GM23338 (cell line): ENCODE results near the gene PXT1. TPM values are rescaled to one million over a fixed set of nuclear protein-coding genes. Genes with fewer than 3 reads are reported as not detected.

ENCODE experiments used
- ATAC-seq: fragments of 200-7000 bp; cut with Tn5 transposase; 3 replicates; pipeline ENCODE4 v1.9.1; 2020
- DNase-seq: peaks from one replicate; pipeline ENCODE4 v3.0.0-alpha.2; 2015; ENCODE audit warnings: low spot score
- H2AFZ ChIP-seq: fragments of 200-600 bp; sonication (generic); 2 replicates; pipeline ENCODE4 v1.8.0; 2016; ENCODE audit warnings: antibody characterized with exemption, mild to moderate bottlenecking, moderate library complexity
- H3F3A ChIP-seq: fragments of 200-600 bp; sonication (generic); replicated peaks from 2 replicates; pipeline ENCODE4 v1.8.0; 2017; ENCODE audit warnings: antibody characterized with exemption, mixed run types, low read depth
- H3K27ac ChIP-seq: fragments of 200-600 bp; sonication (generic); 2 replicates; pipeline ENCODE4 v1.6.1; 2016; ENCODE audit warnings: low read depth
- H3K27me3 ChIP-seq: fragments of 200-600 bp; sonication (generic); 2 replicates; pipeline ENCODE4 v1.8.0; 2016; ENCODE audit warnings: mild to moderate bottlenecking, mixed run types, moderate library complexity; ENCODE audit not compliant: insufficient read depth
- H3K36me3 ChIP-seq: fragments of 200-600 bp; sonication (generic); 2 replicates; pipeline ENCODE4 v1.8.0; 2016; ENCODE audit warnings: mild to moderate bottlenecking; ENCODE audit not compliant: insufficient read depth
- H3K4me1 ChIP-seq: fragments of 200-600 bp; sonication (generic); 2 replicates; pipeline ENCODE4 v1.8.0; 2016; ENCODE audit warnings: mild to moderate bottlenecking, moderate library complexity; ENCODE audit not compliant: insufficient read depth
- H3K4me2 ChIP-seq: fragments of 200-600 bp; sonication (generic); 2 replicates; pipeline ENCODE4 v1.7.1; 2017; ENCODE audit warnings: mixed run types
- H3K4me3 ChIP-seq: fragments of 200-600 bp; sonication (generic); 2 replicates; pipeline ENCODE4 v1.6.1; 2016; ENCODE audit warnings: mixed run types
- H3K79me2 ChIP-seq: fragments of 200-600 bp; sonication (generic); replicated peaks from 2 replicates; pipeline ENCODE4 v1.8.0; 2017; ENCODE audit warnings: mild to moderate bottlenecking; ENCODE audit not compliant: insufficient read depth
- H3K9me2 ChIP-seq: fragments of 200-600 bp; sonication (generic); 2 replicates; pipeline ENCODE4 v1.8.0; 2017; ENCODE audit not compliant: insufficient read depth
- H4K20me1 ChIP-seq: fragments of 200-600 bp; sonication (generic); replicated peaks from 2 replicates; pipeline ENCODE4 v1.8.0; 2017; ENCODE audit warnings: mild to moderate bottlenecking; ENCODE audit not compliant: insufficient read depth
- H3K27ac Mint-ChIP-seq: 2 replicates; pipeline ENCODE4 v1.8.0; 2020; ENCODE audit warnings: inconsistent platforms, mild to moderate bottlenecking, moderate library complexity, mixed read lengths
- H3K27me3 Mint-ChIP-seq: 3 replicates; pipeline ENCODE4 v1.8.0; 2022; ENCODE audit warnings: low read depth, mild to moderate bottlenecking, moderate library complexity, mixed read lengths, inconsistent platforms; ENCODE audit not compliant: insufficient read depth, poor library complexity
- H3K36me3 Mint-ChIP-seq: 3 replicates; pipeline ENCODE4 v1.8.0; 2021; ENCODE audit warnings: low read depth, mild to moderate bottlenecking, inconsistent platforms, moderate library complexity, mixed read lengths
- H3K4me1 Mint-ChIP-seq: 3 replicates; pipeline ENCODE4 v1.8.0; 2020; ENCODE audit warnings: mild to moderate bottlenecking, inconsistent platforms, mixed read lengths
- H3K4me3 Mint-ChIP-seq: 3 replicates; pipeline ENCODE4 v1.8.0; 2021; ENCODE audit warnings: moderate library complexity, mild to moderate bottlenecking, inconsistent platforms, mixed read lengths
- H3K9me3 Mint-ChIP-seq: 3 replicates; pipeline ENCODE4 v1.8.0; 2020; ENCODE audit warnings: moderate library complexity, mild to moderate bottlenecking, inconsistent platforms, mixed read lengths
- CREB1 ChIP-seq: fragments of 250-450 bp; sonication (Bioruptor Pico); IDR thresholded peaks from 2 replicates; pipeline ENCODE4 v1.5.0; 2020; ENCODE audit warnings: low read depth, mild to moderate bottlenecking, moderate library complexity
- EZH2 ChIP-seq: fragments of 200-600 bp; sonication (generic); IDR thresholded peaks from one replicate; pipeline ENCODE4 v1.8.0; 2017; ENCODE audit warnings: antibody characterized with exemption, mild to moderate bottlenecking, low read depth; ENCODE audit not compliant: unreplicated experiment
- EZH2phosphoT487 ChIP-seq: fragments of 200-600 bp; sonication (generic); IDR thresholded peaks from one replicate; pipeline ENCODE4 v1.8.1; 2018; ENCODE audit warnings: antibody characterized with exemption; ENCODE audit not compliant: unreplicated experiment
- JUNB ChIP-seq: IDR thresholded peaks from one replicate; pipeline ENCODE4 v1.6.1; 2016; ENCODE audit warnings: antibody characterized with exemption; ENCODE audit not compliant: unreplicated experiment
- NANOG ChIP-seq: IDR thresholded peaks from 2 replicates; pipeline ENCODE4 v1.6.1; 2016; ENCODE audit warnings: antibody characterized with exemption, borderline replicate concordance
- POLR2AphosphoS5 ChIP-seq: IDR thresholded peaks from 2 replicates; pipeline ENCODE4 v1.6.1; 2016; ENCODE audit warnings: antibody characterized with exemption, low read depth
- STAT1 ChIP-seq: IDR thresholded peaks from one replicate; pipeline ENCODE4 v1.6.1; 2016; ENCODE audit warnings: antibody characterized with exemption; ENCODE audit not compliant: unreplicated experiment
- ZNF114 ChIP-seq: fragments of 250-450 bp; sonication (Bioruptor Pico); IDR thresholded peaks from 2 replicates; pipeline ENCODE4 v1.5.0; 2020; ENCODE audit warnings: mild to moderate bottlenecking, moderate library complexity
- ZNF331 ChIP-seq: fragments of 250-450 bp; sonication (Bioruptor Pico); IDR thresholded peaks from 2 replicates; pipeline ENCODE4 v1.5.0; 2020; ENCODE audit warnings: low read depth, mild to moderate bottlenecking, moderate library complexity
- polyA plus RNA-seq: library from polyadenylated mRNA; unstranded; fragments of >200 nt; fragmentation: Nextera tagmentation; extraction: Ambion mirVana; gene quantifications from 2 replicates; pipeline ENCODE4 v1.2.1, GENCODE V29; 2016
- total RNA-seq: library from RNA; depleted of rRNA; stranded (reverse); fragments of >200 nt; shearing (Covaris generic); gene quantifications from 2 replicates; pipeline ENCODE4 v1.2.3, GENCODE V29; 2014
- TF ChIP-seq, protein P1 (sequence below): fragments of 250-450 bp; sonication (Bioruptor Pico); IDR thresholded peaks from 2 replicates; pipeline ENCODE4 v1.5.0; 2020; ENCODE audit warnings: mild to moderate bottlenecking, moderate library complexity
- TF ChIP-seq, protein P2 (sequence below), 2 experiments: fragments of 200-600 bp in 1 of 2; sonication (generic) in 1 of 2; conservative IDR thresholded peaks; 2 replicates each; pipeline versions ENCODE4 v1.5.1 to v1.6.1; 2016 to 2017; ENCODE audit warnings: antibody characterized with exemption in 2 of 2, low read depth in 2 of 2, mild to moderate bottlenecking in 2 of 2, moderate library complexity in 1 of 2
- TF ChIP-seq, protein P3 (sequence below): IDR thresholded peaks from 2 replicates; pipeline ENCODE4 v1.6.1; 2016; ENCODE audit warnings: antibody characterized with exemption
- TF ChIP-seq, protein P4 (sequence below): IDR thresholded peaks from one replicate; pipeline ENCODE4 v1.6.1; 2018; ENCODE audit warnings: antibody characterized with exemption; ENCODE audit not compliant: unreplicated experiment

PXT1 gene
- total and polyA plus RNA-seq, 2 experiments from 2014 or later: 0.14 TPM; not detected in 1

DNA sequence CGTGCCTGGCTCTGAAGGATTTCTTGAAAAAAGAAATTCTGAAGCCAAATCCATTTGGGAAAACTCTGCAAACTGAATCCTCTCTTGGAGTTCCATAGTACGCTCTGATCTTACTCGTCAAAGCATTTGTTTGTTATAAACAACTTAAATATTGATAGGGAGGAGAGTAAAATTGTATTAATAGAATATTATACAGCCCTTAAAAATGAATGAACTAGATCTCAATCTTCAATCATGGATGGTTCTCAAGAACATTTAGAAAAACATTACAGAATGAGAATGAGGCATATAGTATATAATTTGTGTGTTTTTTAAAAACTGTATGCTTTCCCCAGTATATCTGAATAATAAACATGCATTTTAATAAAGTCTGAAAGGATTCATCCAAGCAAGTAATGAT lies 25.0 kb upstream of the PXT1 start:
- no peak overlapping the region for H3K27ac ChIP-seq
- peaks cover 10% of the 10 kb centered on the region; the same call in 1 of the 2 replicates for H3K4me1 ChIP-seq
- H3K27me3 ChIP-seq: no peaks in the 10 kb centered on the region
- H3K36me3 Mint-ChIP-seq: peaks cover 13% of the 10 kb centered on the region; the same call in 1 of the 3 replicates
- H3K4me1 Mint-ChIP-seq: peaks cover 21% of the 10 kb centered on the region
- no peak for ATAC-seq
- H3K27ac Mint-ChIP-seq: no peak overlapping the region
- no peaks in the 10 kb centered on the region for H3F3A ChIP-seq
- H3K4me3 Mint-ChIP-seq: no peak overlapping the region
- H2AFZ ChIP-seq: no peak overlapping the region
- H3K27me3 Mint-ChIP-seq: peaks cover 2% of the 10 kb centered on the region
- H3K9me3 Mint-ChIP-seq: no peaks in the 10 kb centered on the region; the same call in 2 of the 3 replicates
- H3K36me3 ChIP-seq: no peaks in the 10 kb centered on the region
- peaks cover 4% of the 10 kb centered on the region; the same call in 1 of the 2 replicates for H4K20me1 ChIP-seq
- no peak overlapping the region for H3K4me3 ChIP-seq
- no peak for DNase-seq
- TF ChIP-seq, protein P1, sequence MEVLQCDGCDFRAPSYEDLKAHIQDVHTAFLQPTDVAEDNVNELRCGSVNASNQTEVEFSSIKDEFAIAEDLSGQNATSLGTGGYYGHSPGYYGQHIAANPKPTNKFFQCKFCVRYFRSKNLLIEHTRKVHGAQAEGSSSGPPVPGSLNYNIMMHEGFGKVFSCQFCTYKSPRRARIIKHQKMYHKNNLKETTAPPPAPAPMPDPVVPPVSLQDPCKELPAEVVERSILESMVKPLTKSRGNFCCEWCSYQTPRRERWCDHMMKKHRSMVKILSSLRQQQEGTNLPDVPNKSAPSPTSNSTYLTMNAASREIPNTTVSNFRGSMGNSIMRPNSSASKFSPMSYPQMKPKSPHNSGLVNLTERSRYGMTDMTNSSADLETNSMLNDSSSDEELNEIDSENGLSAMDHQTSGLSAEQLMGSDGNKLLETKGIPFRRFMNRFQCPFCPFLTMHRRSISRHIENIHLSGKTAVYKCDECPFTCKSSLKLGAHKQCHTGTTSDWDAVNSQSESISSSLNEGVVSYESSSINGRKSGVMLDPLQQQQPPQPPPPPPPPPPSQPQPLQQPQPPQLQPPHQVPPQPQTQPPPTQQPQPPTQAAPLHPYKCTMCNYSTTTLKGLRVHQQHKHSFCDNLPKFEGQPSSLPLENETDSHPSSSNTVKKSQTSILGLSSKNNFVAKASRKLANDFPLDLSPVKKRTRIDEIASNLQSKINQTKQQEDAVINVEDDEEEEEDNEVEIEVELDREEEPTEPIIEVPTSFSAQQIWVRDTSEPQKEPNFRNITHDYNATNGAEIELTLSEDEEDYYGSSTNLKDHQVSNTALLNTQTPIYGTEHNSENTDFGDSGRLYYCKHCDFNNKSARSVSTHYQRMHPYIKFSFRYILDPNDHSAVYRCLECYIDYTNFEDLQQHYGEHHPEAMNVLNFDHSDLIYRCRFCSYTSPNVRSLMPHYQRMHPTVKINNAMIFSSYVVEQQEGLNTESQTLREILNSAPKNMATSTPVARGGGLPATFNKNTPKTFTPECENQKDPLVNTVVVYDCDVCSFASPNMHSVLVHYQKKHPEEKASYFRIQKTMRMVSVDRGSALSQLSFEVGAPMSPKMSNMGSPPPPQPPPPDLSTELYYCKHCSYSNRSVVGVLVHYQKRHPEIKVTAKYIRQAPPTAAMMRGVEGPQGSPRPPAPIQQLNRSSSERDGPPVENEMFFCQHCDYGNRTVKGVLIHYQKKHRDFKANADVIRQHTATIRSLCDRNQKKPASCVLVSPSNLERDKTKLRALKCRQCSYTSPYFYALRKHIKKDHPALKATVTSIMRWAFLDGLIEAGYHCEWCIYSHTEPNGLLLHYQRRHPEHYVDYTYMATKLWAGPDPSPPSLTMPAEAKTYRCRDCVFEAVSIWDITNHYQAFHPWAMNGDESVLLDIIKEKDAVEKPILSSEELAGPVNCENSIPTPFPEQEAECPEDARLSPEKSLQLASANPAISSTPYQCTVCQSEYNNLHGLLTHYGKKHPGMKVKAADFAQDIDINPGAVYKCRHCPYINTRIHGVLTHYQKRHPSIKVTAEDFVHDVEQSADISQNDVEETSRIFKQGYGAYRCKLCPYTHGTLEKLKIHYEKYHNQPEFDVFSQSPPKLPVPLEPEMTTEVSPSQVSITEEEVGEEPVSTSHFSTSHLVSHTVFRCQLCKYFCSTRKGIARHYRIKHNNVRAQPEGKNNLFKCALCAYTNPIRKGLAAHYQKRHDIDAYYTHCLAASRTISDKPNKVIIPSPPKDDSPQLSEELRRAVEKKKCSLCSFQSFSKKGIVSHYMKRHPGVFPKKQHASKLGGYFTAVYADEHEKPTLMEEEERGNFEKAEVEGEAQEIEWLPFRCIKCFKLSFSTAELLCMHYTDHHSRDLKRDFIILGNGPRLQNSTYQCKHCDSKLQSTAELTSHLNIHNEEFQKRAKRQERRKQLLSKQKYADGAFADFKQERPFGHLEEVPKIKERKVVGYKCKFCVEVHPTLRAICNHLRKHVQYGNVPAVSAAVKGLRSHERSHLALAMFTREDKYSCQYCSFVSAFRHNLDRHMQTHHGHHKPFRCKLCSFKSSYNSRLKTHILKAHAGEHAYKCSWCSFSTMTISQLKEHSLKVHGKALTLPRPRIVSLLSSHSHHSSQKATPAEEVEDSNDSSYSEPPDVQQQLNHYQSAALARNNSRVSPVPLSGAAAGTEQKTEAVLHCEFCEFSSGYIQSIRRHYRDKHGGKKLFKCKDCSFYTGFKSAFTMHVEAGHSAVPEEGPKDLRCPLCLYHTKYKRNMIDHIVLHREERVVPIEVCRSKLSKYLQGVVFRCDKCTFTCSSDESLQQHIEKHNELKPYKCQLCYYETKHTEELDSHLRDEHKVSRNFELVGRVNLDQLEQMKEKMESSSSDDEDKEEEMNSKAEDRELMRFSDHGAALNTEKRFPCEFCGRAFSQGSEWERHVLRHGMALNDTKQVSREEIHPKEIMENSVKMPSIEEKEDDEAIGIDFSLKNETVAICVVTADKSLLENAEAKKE: no peak
- TF ChIP-seq CREB1 (CRISPR knock-in tag) (no peak), STAT1 (no peak), JUNB (no peak), ZNF114 (CRISPR knock-in tag) (no peak), EZH2phosphoT487 (no peak), ZNF331 (CRISPR knock-in tag) (no peak), NANOG (no peak), POLR2AphosphoS5 (no peak), EZH2 (no peak)
- TF ChIP-seq, protein P2, sequence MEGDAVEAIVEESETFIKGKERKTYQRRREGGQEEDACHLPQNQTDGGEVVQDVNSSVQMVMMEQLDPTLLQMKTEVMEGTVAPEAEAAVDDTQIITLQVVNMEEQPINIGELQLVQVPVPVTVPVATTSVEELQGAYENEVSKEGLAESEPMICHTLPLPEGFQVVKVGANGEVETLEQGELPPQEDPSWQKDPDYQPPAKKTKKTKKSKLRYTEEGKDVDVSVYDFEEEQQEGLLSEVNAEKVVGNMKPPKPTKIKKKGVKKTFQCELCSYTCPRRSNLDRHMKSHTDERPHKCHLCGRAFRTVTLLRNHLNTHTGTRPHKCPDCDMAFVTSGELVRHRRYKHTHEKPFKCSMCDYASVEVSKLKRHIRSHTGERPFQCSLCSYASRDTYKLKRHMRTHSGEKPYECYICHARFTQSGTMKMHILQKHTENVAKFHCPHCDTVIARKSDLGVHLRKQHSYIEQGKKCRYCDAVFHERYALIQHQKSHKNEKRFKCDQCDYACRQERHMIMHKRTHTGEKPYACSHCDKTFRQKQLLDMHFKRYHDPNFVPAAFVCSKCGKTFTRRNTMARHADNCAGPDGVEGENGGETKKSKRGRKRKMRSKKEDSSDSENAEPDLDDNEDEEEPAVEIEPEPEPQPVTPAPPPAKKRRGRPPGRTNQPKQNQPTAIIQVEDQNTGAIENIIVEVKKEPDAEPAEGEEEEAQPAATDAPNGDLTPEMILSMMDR (conservative IDR thresholded peaks at IDR 0.05; ENCODE audit: low read depth in 2 of 2): no peak
- TF ChIP-seq, protein P3, sequence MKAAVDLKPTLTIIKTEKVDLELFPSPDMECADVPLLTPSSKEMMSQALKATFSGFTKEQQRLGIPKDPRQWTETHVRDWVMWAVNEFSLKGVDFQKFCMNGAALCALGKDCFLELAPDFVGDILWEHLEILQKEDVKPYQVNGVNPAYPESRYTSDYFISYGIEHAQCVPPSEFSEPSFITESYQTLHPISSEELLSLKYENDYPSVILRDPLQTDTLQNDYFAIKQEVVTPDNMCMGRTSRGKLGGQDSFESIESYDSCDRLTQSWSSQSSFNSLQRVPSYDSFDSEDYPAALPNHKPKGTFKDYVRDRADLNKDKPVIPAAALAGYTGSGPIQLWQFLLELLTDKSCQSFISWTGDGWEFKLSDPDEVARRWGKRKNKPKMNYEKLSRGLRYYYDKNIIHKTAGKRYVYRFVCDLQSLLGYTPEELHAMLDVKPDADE: no peak
- TF ChIP-seq, protein P4, sequence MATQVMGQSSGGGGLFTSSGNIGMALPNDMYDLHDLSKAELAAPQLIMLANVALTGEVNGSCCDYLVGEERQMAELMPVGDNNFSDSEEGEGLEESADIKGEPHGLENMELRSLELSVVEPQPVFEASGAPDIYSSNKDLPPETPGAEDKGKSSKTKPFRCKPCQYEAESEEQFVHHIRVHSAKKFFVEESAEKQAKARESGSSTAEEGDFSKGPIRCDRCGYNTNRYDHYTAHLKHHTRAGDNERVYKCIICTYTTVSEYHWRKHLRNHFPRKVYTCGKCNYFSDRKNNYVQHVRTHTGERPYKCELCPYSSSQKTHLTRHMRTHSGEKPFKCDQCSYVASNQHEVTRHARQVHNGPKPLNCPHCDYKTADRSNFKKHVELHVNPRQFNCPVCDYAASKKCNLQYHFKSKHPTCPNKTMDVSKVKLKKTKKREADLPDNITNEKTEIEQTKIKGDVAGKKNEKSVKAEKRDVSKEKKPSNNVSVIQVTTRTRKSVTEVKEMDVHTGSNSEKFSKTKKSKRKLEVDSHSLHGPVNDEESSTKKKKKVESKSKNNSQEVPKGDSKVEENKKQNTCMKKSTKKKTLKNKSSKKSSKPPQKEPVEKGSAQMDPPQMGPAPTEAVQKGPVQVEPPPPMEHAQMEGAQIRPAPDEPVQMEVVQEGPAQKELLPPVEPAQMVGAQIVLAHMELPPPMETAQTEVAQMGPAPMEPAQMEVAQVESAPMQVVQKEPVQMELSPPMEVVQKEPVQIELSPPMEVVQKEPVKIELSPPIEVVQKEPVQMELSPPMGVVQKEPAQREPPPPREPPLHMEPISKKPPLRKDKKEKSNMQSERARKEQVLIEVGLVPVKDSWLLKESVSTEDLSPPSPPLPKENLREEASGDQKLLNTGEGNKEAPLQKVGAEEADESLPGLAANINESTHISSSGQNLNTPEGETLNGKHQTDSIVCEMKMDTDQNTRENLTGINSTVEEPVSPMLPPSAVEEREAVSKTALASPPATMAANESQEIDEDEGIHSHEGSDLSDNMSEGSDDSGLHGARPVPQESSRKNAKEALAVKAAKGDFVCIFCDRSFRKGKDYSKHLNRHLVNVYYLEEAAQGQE: no peak
- H3K9me2 ChIP-seq: no peaks in the 10 kb centered on the region
- H3K4me2 ChIP-seq: no peak overlapping the region
- H3K79me2 ChIP-seq: peaks cover 80% of the 10 kb centered on the region
